Fibroblast of the aortic adventitia (primary cell): Measurements from ENCODE around the gene RAB31. TPM values are rescaled to one million over a fixed set of nuclear protein-coding genes. Genes with fewer than 3 reads are reported as not detected.
A peak's percentile ranks its signal among the peaks of the same experiment; 100 is the strongest.
"Not testable (repeated sequence)": the region's sequence is repeated elsewhere in the genome, so short reads cannot be mapped to it uniquely, and the experiment has no call there.

Experiments used
- DNase-seq: peaks from one replicate; pipeline ENCODE4 v3.0.0-alpha.2; 2010; ENCODE audit warnings: low read depth
- H3K4me3 ChIP-seq: 2 replicates; pipeline ENCODE4 v1.5.1; 2011; ENCODE audit warnings: low read depth, mild to moderate bottlenecking, control low read depth, low read length, moderate library complexity
- total RNA-seq: library from RNA; depleted of rRNA; stranded (reverse); fragments of >200 nt; gene quantifications from 2 replicates; pipeline ENCODE4 v1.2.3, GENCODE V29; 2012; ENCODE audit warnings: low replicate concordance
- TF ChIP-seq, protein P1 (sequence below): IDR thresholded peaks from 2 replicates; pipeline ENCODE4 v1.5.1; 2011; ENCODE audit warnings: mild to moderate bottlenecking, low read length, control low read depth, inconsistent platforms; ENCODE audit not compliant: insufficient read depth

Gene RAB31
- total RNA-seq, 1 donor: 90.4 TPM

- no peak for DNase-seq
- H3K4me3 ChIP-seq: no peak overlapping the region
- TF ChIP-seq, protein P1, sequence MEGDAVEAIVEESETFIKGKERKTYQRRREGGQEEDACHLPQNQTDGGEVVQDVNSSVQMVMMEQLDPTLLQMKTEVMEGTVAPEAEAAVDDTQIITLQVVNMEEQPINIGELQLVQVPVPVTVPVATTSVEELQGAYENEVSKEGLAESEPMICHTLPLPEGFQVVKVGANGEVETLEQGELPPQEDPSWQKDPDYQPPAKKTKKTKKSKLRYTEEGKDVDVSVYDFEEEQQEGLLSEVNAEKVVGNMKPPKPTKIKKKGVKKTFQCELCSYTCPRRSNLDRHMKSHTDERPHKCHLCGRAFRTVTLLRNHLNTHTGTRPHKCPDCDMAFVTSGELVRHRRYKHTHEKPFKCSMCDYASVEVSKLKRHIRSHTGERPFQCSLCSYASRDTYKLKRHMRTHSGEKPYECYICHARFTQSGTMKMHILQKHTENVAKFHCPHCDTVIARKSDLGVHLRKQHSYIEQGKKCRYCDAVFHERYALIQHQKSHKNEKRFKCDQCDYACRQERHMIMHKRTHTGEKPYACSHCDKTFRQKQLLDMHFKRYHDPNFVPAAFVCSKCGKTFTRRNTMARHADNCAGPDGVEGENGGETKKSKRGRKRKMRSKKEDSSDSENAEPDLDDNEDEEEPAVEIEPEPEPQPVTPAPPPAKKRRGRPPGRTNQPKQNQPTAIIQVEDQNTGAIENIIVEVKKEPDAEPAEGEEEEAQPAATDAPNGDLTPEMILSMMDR: no peak
These were observed 189.0 kb downstream of the RAB31 start for GRCh38 chr18:9897129-9897528.

- not testable (repeated sequence) for H3K4me3 ChIP-seq, DNase-seq
These were observed 189.7 kb downstream of the RAB31 start for GRCh38 chr18:9897787-9898291.

GRCh38 chr18:9898792-9899549, 190.9 kb downstream of the RAB31 start:
- H3K4me3 ChIP-seq: no peak overlapping the region
- TF ChIP-seq, protein P1: no peak
- peak; percentile 38 for DNase-seq

DNA sequence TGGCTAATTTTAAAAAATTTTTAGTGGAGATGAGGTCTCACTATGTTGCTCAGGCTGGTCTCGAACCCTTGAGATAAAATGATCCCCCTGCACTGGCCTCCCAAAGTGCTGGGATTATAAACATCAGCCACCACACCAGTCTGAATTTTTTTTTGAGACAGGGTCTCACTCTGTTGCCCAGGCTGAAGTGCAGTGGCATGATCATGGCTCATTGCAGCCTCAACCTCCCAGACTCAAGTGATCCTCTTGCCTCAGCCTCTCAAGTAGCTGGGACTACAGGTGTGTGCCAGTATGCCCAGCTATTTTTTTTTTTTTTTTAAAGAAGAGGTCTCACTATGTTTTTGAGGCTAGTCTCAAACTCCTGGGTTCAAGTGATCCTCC, 191.4 kb downstream of the RAB31 start:
- DNase-seq, H3K4me3 ChIP-seq: not testable (repeated sequence)

DNA sequence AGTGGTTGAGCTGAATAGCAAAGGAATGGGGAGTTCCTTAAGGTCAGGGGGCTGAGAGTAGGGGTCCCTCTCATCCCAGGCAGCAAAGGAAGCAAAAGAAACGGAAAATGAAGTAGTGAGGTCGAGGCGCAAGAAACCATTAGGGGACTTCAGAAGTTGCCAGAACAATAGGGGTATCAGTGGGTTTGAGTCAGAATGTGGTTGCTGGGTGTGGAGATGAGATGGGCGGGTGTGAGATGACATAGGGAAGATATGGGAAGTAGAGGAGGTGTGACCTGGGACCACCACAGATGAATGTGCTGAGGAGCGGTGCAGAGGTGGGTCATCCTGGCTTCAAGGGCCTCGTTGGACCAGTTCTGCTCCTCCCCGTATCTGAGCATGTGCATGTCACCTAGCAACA, 192.6 kb downstream of the RAB31 start:
- TF ChIP-seq, protein P1: no peak
- no peak overlapping the region for H3K4me3 ChIP-seq
- no peak for DNase-seq

- no peak overlapping the region for H3K4me3 ChIP-seq
- DNase-seq: peak; percentile 39
- TF ChIP-seq, protein P1: no peak
These were observed 193.3 kb downstream of the RAB31 start for GRCh38 chr18:9901377-9901776.

DNA sequence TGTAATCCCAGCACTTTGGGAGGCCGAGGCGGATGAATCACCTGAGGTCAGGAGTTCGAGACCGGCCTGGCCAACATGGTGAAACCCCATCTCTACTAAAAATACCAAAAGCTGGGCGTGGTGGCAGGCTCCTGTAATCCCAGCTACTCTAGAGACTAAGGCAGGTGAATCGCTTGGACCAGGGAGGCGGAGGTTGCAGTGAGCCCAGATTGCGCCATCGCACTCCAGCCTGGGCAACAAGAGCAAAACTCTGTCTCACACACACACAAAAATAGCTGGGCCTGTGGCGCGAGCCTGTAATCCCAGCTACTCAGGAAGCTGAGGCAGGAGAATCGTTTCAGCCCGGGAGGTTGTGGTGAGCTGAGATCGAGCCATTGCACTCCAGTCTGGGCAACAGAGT, 194.2 kb downstream of the RAB31 start:
- not testable (repeated sequence) for H3K4me3 ChIP-seq, DNase-seq

- no peak for DNase-seq
- TF ChIP-seq, protein P1: no peak
- no peak overlapping the region for H3K4me3 ChIP-seq
These were observed 194.7 kb downstream of the RAB31 start for GRCh38 chr18:9902832-9903231.
